Left renal cortex interstitium (tissue), 4 donors: ENCODE results near the gene KRT33A. TPM values are rescaled to one million over a fixed set of nuclear protein-coding genes. Genes with fewer than 3 reads are reported as not detected.

Experiments used
- DNase-seq, 4 donors: peaks; one replicate each; pipeline ENCODE4 v3.0.0-alpha.2; 2013; ENCODE audit warnings: low read depth in 4 of 4, low spot score in 2 of 4, missing footprints in 1 of 4
- polyA plus RNA-seq, 4 donors: library from polyadenylated mRNA; unstranded; fragments of 120-200 nt; gene quantifications; one replicate each; pipeline ENCODE4 v1.2.1, GENCODE V29; 2013; ENCODE audit not compliant: insufficient read length in 4 of 4

KRT33A gene
- polyA plus RNA-seq, 4 donors = not detected

GRCh38 chr17:41308251-41308917 is 42.2 kb downstream of the KRT33A start:
- no peak for DNase-seq

GRCh38 chr17:41307647-41308046 is 43.0 kb downstream of the KRT33A start:
- no peak for DNase-seq

GRCh38 chr17:41304091-41304490 is 46.5 kb downstream of the KRT33A start:
- no peak for DNase-seq

GRCh38 chr17:41302981-41303380 is 47.6 kb downstream of the KRT33A start:
- DNase-seq = no peak

- no peak for DNase-seq
These were observed 48.4 kb downstream of the KRT33A start, which contains the start of gene KRTAP29-1 for GRCh38 chr17:41301916-41302901. TSS of gene KRTAP29-1 (minus strand) at chr17:41302851. CDS start at chr17:41302851, 0 bp downstream.

- DNase-seq = no peak
These were observed 49.3 kb downstream of the KRT33A start for GRCh38 chr17:41301204-41301790.

GRCh38 chr17:41298458-41299135 is 52.0 kb downstream of the KRT33A start:
- DNase-seq = no peak

GRCh38 chr17:41296846-41297245 is 53.8 kb downstream of the KRT33A start:
- DNase-seq = no peak

Other genes starting within 250 kb of the KRT33A start
- not detected for gene KRTAP4-16, start 248.6 kb downstream of the KRT33A start, polyA plus RNA-seq
- gene KRTAP4-9, start 245.4 kb downstream of the KRT33A start, polyA plus RNA-seq = not detected
- not detected for gene KRTAP4-11, start 232.5 kb downstream of the KRT33A start, polyA plus RNA-seq
- not detected for gene KRTAP4-12, start 226.6 kb downstream of the KRT33A start, polyA plus RNA-seq
- not detected for gene KRTAP4-6, start 210.3 kb downstream of the KRT33A start, polyA plus RNA-seq
- not detected for gene KRTAP4-5, start 201.0 kb downstream of the KRT33A start, polyA plus RNA-seq
- not detected for gene KRTAP4-4, start 190.1 kb downstream of the KRT33A start, polyA plus RNA-seq
- not detected for gene KRTAP4-3, start 182.6 kb downstream of the KRT33A start, polyA plus RNA-seq
- not detected for gene KRTAP4-2, start 172.6 kb downstream of the KRT33A start, polyA plus RNA-seq
- not detected for gene KRTAP4-1, start 165.9 kb downstream of the KRT33A start, polyA plus RNA-seq
- not detected for gene KRTAP9-1, start 160.9 kb downstream of the KRT33A start, polyA plus RNA-seq
- gene KRTAP9-2, start 124.2 kb downstream of the KRT33A start, polyA plus RNA-seq = not detected
- gene KRTAP9-3, start 118.4 kb downstream of the KRT33A start, polyA plus RNA-seq = not detected
- not detected for gene KRTAP9-8, start 112.8 kb downstream of the KRT33A start, polyA plus RNA-seq
- not detected for gene KRTAP9-4, start 101.1 kb downstream of the KRT33A start, polyA plus RNA-seq
- not detected for gene KRTAP9-9, start 95.4 kb downstream of the KRT33A start, polyA plus RNA-seq
- under 1 TPM in 3 of 4 donors, not detected in 1; 0.09 to 0.14 (median 0.10) TPM for gene KRTAP9-6, start 85.5 kb downstream of the KRT33A start, polyA plus RNA-seq
- not detected for gene KRTAP9-7, start 75.1 kb downstream of the KRT33A start, polyA plus RNA-seq
- not detected for gene KRTAP29-1, start 48.0 kb downstream of the KRT33A start, polyA plus RNA-seq
- gene KRTAP16-1, start 41.5 kb downstream of the KRT33A start, polyA plus RNA-seq = not detected
- gene KRTAP17-1, start 35.1 kb downstream of the KRT33A start, polyA plus RNA-seq = not detected
- not detected for gene KRT33B, start 19.0 kb upstream of the KRT33A start, polyA plus RNA-seq
- not detected for gene KRT34, start 31.5 kb upstream of the KRT33A start, polyA plus RNA-seq
- not detected for gene KRT31, start 46.8 kb upstream of the KRT33A start, polyA plus RNA-seq
- not detected for gene KRT37, start 73.8 kb upstream of the KRT33A start, polyA plus RNA-seq
- not detected for gene KRT38, start 90.2 kb upstream of the KRT33A start, polyA plus RNA-seq
- not detected for gene KRT32, start 116.6 kb upstream of the KRT33A start, polyA plus RNA-seq
- gene KRT35, start 130.3 kb upstream of the KRT33A start, polyA plus RNA-seq = under 1 TPM in 2 of 4 donors, not detected in 2; 0.10 to 0.14 TPM
- gene KRT36, start 139.1 kb upstream of the KRT33A start, polyA plus RNA-seq = not detected
- gene KRT13, start 154.8 kb upstream of the KRT33A start, polyA plus RNA-seq = under 1 TPM; 0.31 to 0.93 (median 0.40) TPM
- 1 to 10 TPM in 2 of 4 donors, under 1 TPM in 2; 0.49 to 2.6 (median 1.2) TPM for gene KRT15, start 168.1 kb upstream of the KRT33A start, polyA plus RNA-seq
- gene KRT19, start 177.5 kb upstream of the KRT33A start, polyA plus RNA-seq = 100 to 1,000 TPM; 165 to 257 (median 212) TPM
- gene KRT9, start 221.2 kb upstream of the KRT33A start, polyA plus RNA-seq = not detected
- gene KRT14, start 236.1 kb upstream of the KRT33A start, polyA plus RNA-seq = under 1 TPM in 3 of 4 donors, not detected in 1; 0.16 to 0.70 (median 0.51) TPM